HG03439 (cell line): Measurements from ENCODE around the gene ZSCAN23.

Experiments
- ATAC-seq: cut with Tn5 transposase; IDR thresholded peaks from one replicate; pipeline ENCODE4 v1.9.1; 2021; ENCODE audit warnings: mild to moderate bottlenecking, moderate library complexity; ENCODE audit not compliant: unreplicated experiment

Gene ZSCAN23

GRCh38 chr6:28383235-28384142, 59.8 kb downstream of the ZSCAN23 start:
- ATAC-seq: peak; percentile 93
